ENCODE data around the gene SLC31A2. TPM values are rescaled to one million over a fixed set of nuclear protein-coding genes. Genes with fewer than 3 reads are reported as not detected.

The SLC31A2 gene
- total and polyA plus RNA-seq, 4 experiments from 2014 or later: 5.3 to 8.7 (median 6.5) TPM

DNA sequence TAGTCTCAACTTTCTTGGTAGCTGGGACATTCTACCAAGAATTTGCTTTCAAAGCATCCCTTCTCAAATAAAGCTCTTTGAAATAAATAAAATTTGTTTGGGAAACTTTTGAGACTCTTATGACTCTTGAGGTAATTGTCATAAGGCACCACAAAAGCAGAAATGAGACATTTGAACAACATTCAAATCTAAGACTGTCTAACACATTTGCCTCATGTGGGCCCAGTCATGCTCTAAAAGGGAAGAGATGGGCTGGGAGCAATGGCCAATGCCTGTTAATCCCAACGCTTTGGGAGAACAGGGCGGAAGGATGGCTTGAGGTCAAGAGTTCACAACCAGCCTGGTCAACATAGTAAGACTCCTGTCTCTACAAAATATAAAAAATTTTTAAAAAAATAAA lies 26.4 kb downstream of the SLC31A2 start:
- H3K4me1 Mint-ChIP-seq: peaks cover 0 to 7% (median under 1%) of the 10 kb centered on the region in 4 donors
- H3K27ac ChIP-seq (ENCODE audit: low read depth, low read length): no peak overlapping the region
- no peaks in the 10 kb centered on the region for H3K4me1 ChIP-seq (ENCODE audit: insufficient read depth, low read length)
- no peak overlapping the region for H3K4me3 ChIP-seq (ENCODE audit: low read length in 2 of 2)
- no peaks in the 10 kb centered on the region for H3K9me3 ChIP-seq (ENCODE audit: control insufficient read depth in 1 of 2, low read length in 2 of 2)
- intact Hi-C loops (cut with micrococcal nuclease): no loop called here
- no peak overlapping the region for H3K4me3 Mint-ChIP-seq
- H3K9me3 Mint-ChIP-seq: peaks cover 0 to 3% (median 0%) of the 10 kb centered on the region in 8 donors
- no peaks in the 10 kb centered on the region for H3K27me3 ChIP-seq (ENCODE audit: insufficient read depth, low read length)
- POLR2A ChIA-PET (ENCODE audit: partially characterized antibody): no interaction called here
- DNase-seq: no peak
- H3K27me3 Mint-ChIP-seq: no peaks in the 10 kb centered on the region
- H3K36me3 Mint-ChIP-seq: peaks cover 78 to 86% of the 10 kb centered on the region in 2 donors
- no peak overlapping the region for H3K27ac Mint-ChIP-seq
- H3K36me3 ChIP-seq (ENCODE audit: insufficient read depth, low read length): peaks cover 56% of the 10 kb centered on the region
- CTCF ChIA-PET (ENCODE audit: partially characterized antibody): interaction anchor here (0.7 to 1.3 kb wide), 2 partner anchors 9 to 481 kb away, joined by 3 read pairs; no protein-coding TSS in a partner anchor

DNA sequence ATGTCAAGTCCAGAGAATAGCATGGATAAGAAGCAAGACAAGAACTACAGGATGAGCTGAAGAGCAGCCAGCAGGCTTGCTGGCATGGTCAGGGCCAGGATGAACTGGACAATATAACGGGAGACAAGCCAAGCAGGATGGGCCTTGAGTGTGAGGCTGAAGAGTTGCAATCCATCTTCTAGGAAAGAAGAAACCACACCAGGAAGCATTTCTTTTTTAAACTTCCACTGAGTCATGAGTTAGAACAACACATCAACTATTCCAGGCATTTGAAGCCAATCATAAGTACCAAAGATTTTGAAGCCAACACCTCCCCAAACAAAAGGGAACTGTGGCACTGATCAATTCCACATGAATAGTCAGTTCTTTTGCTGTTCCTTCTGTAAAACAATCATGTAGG lies 27.3 kb downstream of the SLC31A2 start:
- Mint-ChIP-seq H3K4me1 (peaks cover 0 to 7% (median under 1%) of the 10 kb centered on the region in 4 donors), H3K9me3 (no peaks in the 10 kb centered on the region), H3K36me3 (peaks cover 77 to 86% of the 10 kb centered on the region in 2 donors), H3K27ac (peak overlapping the region in 2 of 7 donors; percentile 8 to 32), H3K4me3 (no peak overlapping the region), H3K27me3 (no peaks in the 10 kb centered on the region)
- H3K36me3 ChIP-seq (ENCODE audit: insufficient read depth, low read length): peaks cover 56% of the 10 kb centered on the region
- H3K4me3 ChIP-seq (ENCODE audit: low read length in 2 of 2): no peak overlapping the region
- no peak overlapping the region for H3K27ac ChIP-seq (ENCODE audit: low read depth, low read length)
- ChIA-PET CTCF (ENCODE audit: partially characterized antibody) (interaction anchor here (0.7 to 1.3 kb wide), 2 partner anchors 8 to 480 kb away, joined by 3 read pairs; no protein-coding TSS in a partner anchor), POLR2A (ENCODE audit: partially characterized antibody) (no interaction called here)
- no peak for DNase-seq
- H3K27me3 ChIP-seq (ENCODE audit: insufficient read depth, low read length): no peaks in the 10 kb centered on the region
- H3K4me1 ChIP-seq (ENCODE audit: insufficient read depth, low read length): no peaks in the 10 kb centered on the region
- intact Hi-C loops (cut with micrococcal nuclease): no loop called here
- no peaks in the 10 kb centered on the region for H3K9me3 ChIP-seq (ENCODE audit: control insufficient read depth in 1 of 2, low read length in 2 of 2)

DNA sequence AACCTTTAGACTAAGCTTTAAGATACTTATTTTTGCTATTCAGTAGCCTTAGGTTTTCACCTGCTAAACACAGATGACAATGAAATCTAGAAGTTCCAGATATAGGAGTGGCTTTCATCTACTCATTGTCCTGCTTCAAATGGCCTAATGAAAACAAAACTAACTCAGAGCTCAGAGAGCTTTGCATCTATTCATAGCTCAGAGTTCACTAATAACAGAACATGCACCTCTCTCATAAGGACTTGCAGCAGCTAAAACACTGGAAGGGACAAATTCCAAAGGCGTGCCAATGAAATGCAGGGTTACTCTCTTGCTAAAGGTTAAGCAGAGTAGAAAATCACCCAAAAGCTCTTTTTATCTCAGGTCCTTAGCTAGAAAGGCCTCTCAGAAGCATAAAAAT lies 29.0 kb downstream of the SLC31A2 start:
- intact Hi-C loops (cut with micrococcal nuclease): no loop called here
- H3K27me3 ChIP-seq (ENCODE audit: insufficient read depth, low read length): no peaks in the 10 kb centered on the region
- H3K4me1 Mint-ChIP-seq: peaks cover 0 to 7% (median under 1%) of the 10 kb centered on the region in 4 donors
- CTCF ChIA-PET (ENCODE audit: partially characterized antibody): interaction anchor here (0.8 to 1.3 kb wide), 2 partner anchors 9 to 29 kb away, joined by 3 read pairs; partner anchors contain the start of gene SLC31A2
- H3K4me3 ChIP-seq (ENCODE audit: low read length in 2 of 2): no peak overlapping the region
- POLR2A ChIA-PET (ENCODE audit: partially characterized antibody): interaction anchor here (1.0 kb wide), 1 partner anchor 29 kb away, joined by 3 read pairs; the partner anchor contains the start of gene SLC31A2
- peaks cover 81 to 90% of the 10 kb centered on the region in 2 donors for H3K36me3 Mint-ChIP-seq
- H3K36me3 ChIP-seq (ENCODE audit: insufficient read depth, low read length): peaks cover 60% of the 10 kb centered on the region
- no peaks in the 10 kb centered on the region for H3K4me1 ChIP-seq (ENCODE audit: insufficient read depth, low read length)
- no peak overlapping the region for H3K4me3 Mint-ChIP-seq
- no peak overlapping the region for H3K27ac ChIP-seq (ENCODE audit: low read depth, low read length)
- no peaks in the 10 kb centered on the region for H3K9me3 ChIP-seq (ENCODE audit: control insufficient read depth in 1 of 2, low read length in 2 of 2)
- H3K27ac Mint-ChIP-seq: no peak overlapping the region
- no peaks in the 10 kb centered on the region for H3K27me3 Mint-ChIP-seq
- DNase-seq: no peak
- no peaks in the 10 kb centered on the region for H3K9me3 Mint-ChIP-seq

DNA sequence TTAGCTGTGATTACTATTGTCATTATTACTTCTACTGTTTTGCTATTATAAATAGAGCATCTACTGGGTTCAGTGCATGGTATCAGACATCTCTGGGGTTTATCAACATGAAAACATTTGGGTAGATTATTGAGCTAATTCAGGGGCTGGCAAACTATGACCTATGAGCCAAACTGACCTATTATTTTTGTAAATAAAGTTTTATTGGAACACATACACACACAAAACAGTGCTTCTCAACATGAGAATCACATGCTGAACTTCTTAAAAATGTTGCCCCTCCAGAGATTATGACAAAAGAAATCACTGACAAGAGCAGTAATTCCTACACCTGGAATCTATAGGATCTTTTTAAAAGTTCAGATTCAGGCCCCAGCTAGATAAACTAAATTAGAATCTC lies 30.4 kb downstream of the SLC31A2 start:
- Histone ChIP-seq H3K9me3 (ENCODE audit: control insufficient read depth in 1 of 2, low read length in 2 of 2) (no peaks in the 10 kb centered on the region), H3K27ac (ENCODE audit: low read depth, low read length) (no peak overlapping the region), H3K4me1 (ENCODE audit: insufficient read depth, low read length) (no peaks in the 10 kb centered on the region), H3K4me3 (ENCODE audit: low read length in 2 of 2) (no peak overlapping the region), H3K27me3 (ENCODE audit: insufficient read depth, low read length) (no peaks in the 10 kb centered on the region), H3K36me3 (ENCODE audit: insufficient read depth, low read length) (peaks cover 73% of the 10 kb centered on the region)
- Mint-ChIP-seq H3K27me3 (no peaks in the 10 kb centered on the region), H3K4me1 (peaks cover 0 to 7% (median 3%) of the 10 kb centered on the region in 4 donors), H3K4me3 (no peak overlapping the region), H3K36me3 (peaks cover 84 to 89% of the 10 kb centered on the region in 2 donors), H3K27ac (peak overlapping the region in 1 of 7 donors; percentile 10), H3K9me3 (no peaks in the 10 kb centered on the region)
- DNase-seq: no peak
- intact Hi-C loops (cut with micrococcal nuclease): no loop called here
- CTCF ChIA-PET (ENCODE audit: partially characterized antibody): no interaction called here
- POLR2A ChIA-PET (ENCODE audit: partially characterized antibody): no interaction called here

DNA sequence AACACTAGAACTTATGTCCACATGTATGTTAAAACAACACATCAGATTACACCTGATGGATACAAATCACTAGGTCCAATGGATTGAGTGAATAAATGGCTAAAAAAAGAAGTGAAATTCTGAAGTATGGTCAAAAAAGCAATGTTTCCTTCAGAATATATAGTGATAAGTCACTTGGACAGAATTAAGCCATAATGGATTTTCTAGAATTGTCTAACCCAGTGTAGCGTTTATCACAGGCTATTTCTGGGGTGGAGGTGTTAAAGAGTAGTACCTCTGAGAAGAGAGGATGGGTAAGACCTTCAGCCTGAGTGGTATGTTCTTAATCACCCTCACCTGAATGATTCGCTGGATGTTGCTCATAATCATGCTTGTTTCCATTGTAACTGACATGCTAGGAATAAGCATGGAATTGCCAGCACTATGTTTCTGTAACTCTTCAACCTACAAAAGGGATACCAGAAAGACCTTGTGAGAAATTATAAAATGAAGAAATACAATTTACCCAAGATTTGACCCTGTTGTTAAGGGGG lies 33.2 kb downstream of the SLC31A2 start:
- Histone ChIP-seq H3K9me3 (ENCODE audit: control insufficient read depth in 1 of 2, low read length in 2 of 2) (no peaks in the 10 kb centered on the region), H3K27ac (ENCODE audit: low read depth, low read length) (no peak overlapping the region), H3K27me3 (ENCODE audit: insufficient read depth, low read length) (no peaks in the 10 kb centered on the region), H3K4me1 (ENCODE audit: insufficient read depth, low read length) (no peaks in the 10 kb centered on the region), H3K4me3 (ENCODE audit: low read length in 2 of 2) (no peak overlapping the region), H3K36me3 (ENCODE audit: insufficient read depth, low read length) (peaks cover 89% of the 10 kb centered on the region)
- Mint-ChIP-seq H3K27ac (no peak overlapping the region), H3K9me3 (no peaks in the 10 kb centered on the region), H3K4me1 (peaks cover 0 to 4% (median 2%) of the 10 kb centered on the region in 4 donors), H3K4me3 (no peak overlapping the region), H3K27me3 (no peaks in the 10 kb centered on the region), H3K36me3 (peaks cover 79 to 91% of the 10 kb centered on the region in 2 donors)
- intact Hi-C loops (cut with micrococcal nuclease): no loop called here
- POLR2A ChIA-PET (ENCODE audit: partially characterized antibody): no interaction called here
- no peak for DNase-seq
- CTCF ChIA-PET (ENCODE audit: partially characterized antibody): no interaction called here

DNA sequence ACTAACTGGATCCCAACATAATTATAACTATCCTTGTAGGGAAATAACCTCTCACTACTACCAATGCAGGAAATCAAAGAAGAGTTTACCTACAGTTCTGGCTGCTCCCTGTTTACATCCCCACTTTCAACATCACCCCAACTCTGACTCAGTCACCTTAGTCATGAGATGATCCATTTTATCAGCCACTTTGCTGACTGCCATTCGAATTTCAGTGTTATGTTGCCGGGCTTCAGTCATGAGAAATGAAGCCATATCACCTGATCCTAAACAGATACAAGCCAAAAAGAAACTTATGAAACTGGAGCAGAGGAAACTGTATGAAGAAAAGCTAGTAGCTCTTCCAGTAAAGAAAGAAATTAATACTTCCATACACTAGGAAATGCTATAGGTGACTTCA lies 33.7 kb downstream of the SLC31A2 start:
- Mint-ChIP-seq H3K4me3 (no peak overlapping the region), H3K27me3 (no peaks in the 10 kb centered on the region), H3K9me3 (no peaks in the 10 kb centered on the region), H3K4me1 (peaks cover 0 to 4% (median 2%) of the 10 kb centered on the region in 4 donors), H3K27ac (peak overlapping the region in 2 of 7 donors; percentile 13 to 17), H3K36me3 (peaks cover 78 to 90% of the 10 kb centered on the region in 2 donors)
- no peaks in the 10 kb centered on the region for H3K4me1 ChIP-seq (ENCODE audit: insufficient read depth, low read length)
- peaks cover 89% of the 10 kb centered on the region for H3K36me3 ChIP-seq (ENCODE audit: insufficient read depth, low read length)
- intact Hi-C loops (cut with micrococcal nuclease): no loop called here
- H3K27me3 ChIP-seq (ENCODE audit: insufficient read depth, low read length): no peaks in the 10 kb centered on the region
- no peak overlapping the region for H3K4me3 ChIP-seq (ENCODE audit: low read length in 2 of 2)
- H3K9me3 ChIP-seq (ENCODE audit: control insufficient read depth in 1 of 2, low read length in 2 of 2): no peaks in the 10 kb centered on the region
- ChIA-PET CTCF (ENCODE audit: partially characterized antibody) (no interaction called here), POLR2A (ENCODE audit: partially characterized antibody) (no interaction called here)
- H3K27ac ChIP-seq (ENCODE audit: low read depth, low read length): no peak overlapping the region
- no peak for DNase-seq

DNA sequence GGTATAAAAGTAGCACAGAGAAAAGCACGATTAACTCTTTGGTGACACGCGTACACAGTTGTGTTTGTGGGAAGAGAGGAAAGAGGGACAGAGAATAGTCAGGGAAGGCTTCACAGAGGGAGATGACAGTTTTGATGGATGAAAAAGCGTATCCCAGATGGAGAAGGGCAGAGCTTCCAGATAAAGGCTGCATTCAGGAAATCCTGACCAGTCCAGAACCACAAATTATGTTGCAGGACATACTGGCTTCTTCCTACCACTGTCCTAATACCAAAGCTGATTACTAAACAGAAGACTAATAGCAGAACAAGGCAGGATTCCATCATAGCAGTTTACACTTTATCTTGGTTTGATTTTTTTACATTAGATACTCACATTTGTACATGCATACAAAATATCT lies 34.5 kb downstream of the SLC31A2 start:
- no peaks in the 10 kb centered on the region for H3K9me3 ChIP-seq (ENCODE audit: control insufficient read depth in 1 of 2, low read length in 2 of 2)
- H3K27me3 ChIP-seq (ENCODE audit: insufficient read depth, low read length): no peaks in the 10 kb centered on the region
- intact Hi-C loops (cut with micrococcal nuclease): no loop called here
- no peaks in the 10 kb centered on the region for H3K27me3 Mint-ChIP-seq
- H3K36me3 Mint-ChIP-seq: peaks cover 83 to 89% of the 10 kb centered on the region in 2 donors
- peaks cover 88% of the 10 kb centered on the region for H3K36me3 ChIP-seq (ENCODE audit: insufficient read depth, low read length)
- peak overlapping the region in 1 of 7 donors; percentile 13 for H3K27ac Mint-ChIP-seq
- H3K27ac ChIP-seq (ENCODE audit: low read depth, low read length): no peak overlapping the region
- DNase-seq: no peak
- peaks cover 0 to 4% (median 2%) of the 10 kb centered on the region in 4 donors for H3K4me1 Mint-ChIP-seq
- ChIA-PET CTCF (ENCODE audit: partially characterized antibody) (interaction anchor here (1.2 to 1.4 kb wide), 2 partner anchors 34 to 90 kb away, joined by 3 read pairs; partner anchors contain the start of genes CDC26, PRPF4 and SLC31A2), POLR2A (ENCODE audit: partially characterized antibody) (no interaction called here)
- H3K4me3 ChIP-seq (ENCODE audit: low read length in 2 of 2): no peak overlapping the region
- no peaks in the 10 kb centered on the region for H3K4me1 ChIP-seq (ENCODE audit: insufficient read depth, low read length)
- H3K4me3 Mint-ChIP-seq: no peak overlapping the region
- H3K9me3 Mint-ChIP-seq: no peaks in the 10 kb centered on the region

All from CD4-positive, alpha-beta memory T cell (primary cell).